DMS79 treated with DMSO at 0.1 percent for 48 hours (cell line): ENCODE results near the gene AHNAK2.
"Not testable (repeated sequence)": the region's sequence is repeated elsewhere in the genome, so short reads cannot be mapped to it uniquely, and the experiment has no call there.

Experiments
- DNase-seq: peaks from one replicate; lab custom pipeline; 2025; lab: John Stamatoyannopoulos, UW

AHNAK2 gene

DNA sequence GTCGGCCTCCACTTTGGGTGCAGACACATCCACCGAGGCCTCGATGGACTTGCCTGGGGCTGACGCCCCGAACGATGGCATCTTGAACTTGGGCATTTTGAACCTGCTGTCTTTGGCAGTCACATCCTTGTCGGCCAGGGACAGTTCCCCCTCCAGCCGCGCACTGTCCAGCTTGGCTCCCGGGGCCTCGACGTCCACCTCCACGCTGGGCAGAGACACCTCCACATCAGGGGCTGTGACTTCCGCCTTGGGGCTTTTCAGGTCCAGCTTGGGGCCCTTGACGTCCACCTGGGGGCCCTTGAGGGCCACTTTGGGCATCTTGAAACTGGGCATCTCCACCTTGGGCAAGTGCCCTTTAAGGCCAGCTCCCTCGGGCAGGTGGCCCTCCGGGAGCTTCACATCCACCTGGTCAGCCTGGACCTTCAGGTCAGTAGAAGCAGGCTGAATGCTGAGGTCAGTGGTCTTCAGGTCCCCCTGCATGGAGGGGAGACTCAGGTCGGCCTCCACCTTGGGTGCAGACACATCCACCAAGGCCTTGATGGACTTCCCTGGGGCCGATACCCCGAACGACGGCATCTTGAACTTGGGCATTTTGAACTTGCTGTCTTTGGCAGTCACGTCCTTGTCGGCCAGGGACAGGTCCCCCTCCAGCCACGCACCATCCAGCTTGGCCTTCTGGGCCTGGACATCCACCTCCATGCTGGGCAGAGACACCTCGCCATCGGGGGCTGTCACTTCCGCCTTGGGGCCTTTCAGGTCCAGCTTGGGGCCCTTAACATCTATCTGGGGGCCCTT, 26.1 kb downstream of the AHNAK2 start:
- not testable (repeated sequence) for DNase-seq

DNA sequence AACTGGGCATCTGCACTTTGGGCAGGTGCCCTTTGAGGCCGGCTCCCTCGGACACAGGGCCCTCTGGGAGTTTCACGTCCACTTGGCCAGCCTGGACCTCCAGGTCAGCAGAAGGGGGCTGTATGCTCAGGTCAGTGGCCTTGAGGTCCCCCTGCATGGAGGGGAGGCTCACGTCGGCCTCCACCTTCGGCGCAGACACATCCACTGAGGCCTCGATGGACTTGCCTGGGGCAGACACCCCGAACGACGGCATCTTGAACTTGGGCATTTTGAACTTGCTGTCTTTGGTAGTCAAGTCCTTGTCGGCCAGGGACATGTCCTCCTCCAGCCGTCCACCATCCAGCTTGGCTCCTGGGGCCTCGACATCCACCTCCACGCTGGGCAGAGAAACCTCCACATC, 27.5 kb downstream of the AHNAK2 start:
- not testable (repeated sequence) for DNase-seq

DNA sequence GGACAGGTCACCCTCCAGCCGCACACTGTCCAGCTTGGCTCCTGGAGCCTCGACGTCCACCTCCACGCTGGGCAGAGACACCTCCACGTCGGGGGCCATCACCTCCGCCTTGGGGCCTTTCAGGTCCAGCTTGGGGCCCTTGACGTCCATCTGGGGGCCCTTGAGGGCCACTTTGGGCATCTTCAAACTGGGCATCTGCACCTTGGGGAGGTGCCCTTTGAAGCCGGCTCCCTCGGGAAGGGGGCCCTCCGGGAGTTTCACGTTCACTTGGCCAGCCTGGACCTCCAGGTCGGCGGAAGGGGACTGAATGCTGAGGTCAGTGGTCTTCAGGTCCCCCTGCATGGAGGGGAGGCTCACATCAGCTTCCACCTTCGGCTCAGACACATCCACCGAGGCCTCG, 28.2 kb downstream of the AHNAK2 start:
- DNase-seq: no peak

DNA sequence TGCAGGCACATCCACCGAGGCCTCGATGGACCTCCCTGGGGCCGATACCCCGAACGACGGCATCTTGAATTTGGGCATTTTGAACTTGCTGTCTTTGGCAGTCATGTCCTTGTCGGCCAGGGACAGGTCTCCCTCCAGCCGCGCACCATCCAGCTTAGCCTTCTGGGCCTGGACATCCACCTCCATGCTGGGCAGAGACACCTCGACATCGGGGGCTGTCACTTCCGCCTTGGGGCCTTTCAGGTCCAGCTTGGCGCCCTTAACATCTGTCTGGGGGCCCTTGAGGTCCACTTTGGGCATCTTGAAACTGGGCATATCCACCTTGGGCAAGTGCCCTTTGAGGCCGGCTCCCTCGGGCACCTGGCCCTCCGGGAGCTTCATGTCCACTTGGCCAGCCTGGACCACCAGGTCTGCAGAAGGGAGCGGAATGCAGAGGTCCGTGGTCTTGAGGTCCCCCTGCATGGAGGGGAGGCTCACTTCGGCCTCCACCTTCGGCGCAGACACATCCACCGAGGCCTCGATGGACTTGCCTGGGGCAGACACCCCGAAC, 28.7 kb downstream of the AHNAK2 start:
- DNase-seq: not testable (repeated sequence)

DNA sequence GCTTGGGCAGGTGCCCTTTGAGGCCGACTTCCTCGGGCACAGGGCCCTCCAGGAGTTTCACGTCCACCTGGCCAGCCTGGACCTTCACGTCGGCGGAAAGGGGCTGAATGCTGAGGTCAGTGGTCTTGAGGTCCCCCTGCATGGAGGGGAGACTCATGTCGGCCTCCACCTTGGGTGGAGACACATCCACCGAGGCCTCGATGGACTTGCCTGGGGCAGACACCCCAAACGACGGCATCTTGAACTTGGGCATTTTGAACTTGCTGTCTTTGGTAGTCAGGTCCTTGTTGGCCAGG, 29.5 kb downstream of the AHNAK2 start:
- DNase-seq: no peak

DNA sequence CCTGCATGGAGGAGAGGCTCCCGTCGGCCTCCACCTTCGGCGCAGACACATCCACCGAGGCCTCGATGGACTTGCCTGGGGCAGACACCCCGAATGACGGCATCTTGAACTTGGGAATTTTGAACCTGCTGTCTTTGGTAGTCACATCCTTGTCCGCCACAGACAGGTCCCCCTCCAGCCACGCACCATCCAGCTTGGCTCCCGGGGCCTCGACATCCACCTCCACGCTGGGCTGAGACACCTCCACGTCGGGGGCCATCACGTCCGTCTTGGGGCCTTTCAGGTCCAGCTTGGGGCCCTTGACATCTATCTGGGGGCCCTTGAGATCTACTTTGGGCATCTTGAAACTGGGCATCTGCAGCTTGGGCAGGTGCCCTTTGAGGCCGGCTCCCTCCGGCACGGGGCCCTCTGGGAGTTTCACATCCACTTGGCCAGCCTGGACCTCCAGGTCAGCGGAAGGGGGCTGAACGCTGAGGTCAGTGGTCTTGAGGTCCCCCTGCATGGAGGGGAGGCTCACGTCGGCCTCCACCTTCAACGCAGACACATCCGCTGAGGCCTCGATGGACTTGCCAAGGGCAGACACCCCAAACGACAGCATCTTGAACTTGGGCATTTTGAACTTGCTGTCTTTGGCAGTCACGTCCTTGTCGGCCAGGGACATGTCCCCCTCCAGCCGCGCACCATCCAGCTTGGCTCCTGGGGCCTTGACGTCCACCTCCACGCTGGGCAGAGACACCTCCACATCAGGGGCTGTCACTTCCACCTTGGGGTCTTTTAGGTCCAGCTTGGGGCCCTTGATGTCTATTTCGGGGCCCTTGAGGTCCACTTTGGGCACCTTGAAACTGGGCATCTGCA, 30.1 kb downstream of the AHNAK2 start:
- DNase-seq: not testable (repeated sequence)

DNA sequence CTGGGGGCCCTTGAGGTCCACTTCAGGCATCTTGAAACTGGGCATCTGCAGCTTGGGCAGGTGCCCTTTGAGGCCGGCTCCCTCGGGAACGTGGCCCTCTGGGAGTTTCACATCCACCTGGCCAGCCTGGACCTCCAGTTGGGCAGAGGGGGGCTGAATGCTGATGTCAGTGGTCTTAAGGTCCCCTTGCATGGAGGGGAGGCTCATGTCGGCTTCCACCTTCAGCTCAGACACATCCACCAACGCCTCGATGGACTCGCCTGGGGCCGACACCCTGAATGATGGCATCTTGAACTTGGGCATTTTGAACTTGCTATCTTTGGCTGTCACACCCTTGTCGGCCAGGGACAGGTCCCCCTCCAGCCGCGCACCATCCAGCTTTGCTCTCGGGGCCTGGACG, 31.0 kb downstream of the AHNAK2 start:
- not testable (repeated sequence) for DNase-seq

DNA sequence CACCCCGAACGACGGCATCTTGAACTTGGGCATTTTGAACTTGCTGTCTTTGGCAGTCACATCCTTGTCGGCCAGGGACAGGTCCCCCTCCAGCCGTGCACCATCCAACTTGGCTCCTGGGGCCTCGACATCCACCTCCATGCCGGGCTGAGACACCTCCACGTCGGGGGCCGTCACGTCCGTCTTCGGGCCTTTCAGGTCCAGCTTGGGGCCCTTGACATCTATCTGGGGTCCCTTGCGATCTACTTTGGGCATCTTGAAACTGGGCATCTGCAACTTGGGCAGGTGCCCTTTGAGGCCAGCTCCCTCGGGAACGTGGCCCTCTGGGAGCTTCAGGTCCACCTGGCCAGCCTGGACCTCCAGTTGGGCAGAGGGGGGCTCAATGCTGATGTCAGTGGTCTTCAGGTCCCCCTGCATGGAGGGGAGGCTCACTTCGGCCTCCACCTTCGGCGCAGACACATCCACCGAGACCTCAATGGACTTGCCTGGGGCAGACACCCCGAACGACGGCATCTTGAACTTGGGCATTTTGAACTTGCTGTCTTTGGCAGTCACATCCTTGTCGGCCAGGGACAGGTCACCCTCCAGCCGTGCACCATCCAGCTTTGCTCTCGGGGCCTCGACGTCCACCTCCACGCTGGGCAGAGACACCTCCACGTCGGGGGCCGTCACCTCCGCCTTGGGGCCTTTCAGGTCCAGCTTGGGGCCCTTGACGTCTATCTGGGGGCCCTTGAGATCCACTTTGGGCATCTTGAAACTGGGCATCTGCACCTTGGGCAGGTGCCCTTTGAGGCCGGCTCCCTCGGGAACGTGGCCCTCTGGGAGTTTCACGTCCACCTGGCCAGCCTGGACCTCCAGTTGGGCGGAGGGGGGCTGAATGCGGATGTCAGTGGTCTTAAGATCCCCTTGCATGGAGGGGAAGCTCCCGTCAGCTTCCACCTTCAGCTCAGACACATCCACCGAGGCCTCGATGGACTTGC, 31.9 kb downstream of the AHNAK2 start:
- DNase-seq: not testable (repeated sequence)

DNA sequence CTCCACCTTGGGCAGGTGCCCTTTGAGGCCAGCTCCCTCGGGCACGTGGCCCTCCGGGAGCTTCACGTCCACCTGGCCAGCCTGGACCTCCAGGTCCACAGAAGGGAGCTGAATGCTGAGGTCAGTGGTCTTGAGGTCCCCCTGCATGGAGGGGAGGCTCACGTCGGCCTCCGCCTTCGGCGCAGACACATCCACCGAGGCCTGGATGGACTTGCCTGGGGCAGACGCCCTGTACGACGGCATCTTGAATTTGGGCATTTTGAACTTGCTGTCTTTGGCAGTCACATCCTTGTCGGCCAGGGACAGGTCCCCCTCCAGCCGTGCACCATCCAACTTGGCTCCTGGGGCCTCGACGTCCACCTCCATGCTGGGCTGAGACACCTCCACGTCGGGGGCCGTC, 32.9 kb downstream of the AHNAK2 start:
- DNase-seq: not testable (repeated sequence)

DNA sequence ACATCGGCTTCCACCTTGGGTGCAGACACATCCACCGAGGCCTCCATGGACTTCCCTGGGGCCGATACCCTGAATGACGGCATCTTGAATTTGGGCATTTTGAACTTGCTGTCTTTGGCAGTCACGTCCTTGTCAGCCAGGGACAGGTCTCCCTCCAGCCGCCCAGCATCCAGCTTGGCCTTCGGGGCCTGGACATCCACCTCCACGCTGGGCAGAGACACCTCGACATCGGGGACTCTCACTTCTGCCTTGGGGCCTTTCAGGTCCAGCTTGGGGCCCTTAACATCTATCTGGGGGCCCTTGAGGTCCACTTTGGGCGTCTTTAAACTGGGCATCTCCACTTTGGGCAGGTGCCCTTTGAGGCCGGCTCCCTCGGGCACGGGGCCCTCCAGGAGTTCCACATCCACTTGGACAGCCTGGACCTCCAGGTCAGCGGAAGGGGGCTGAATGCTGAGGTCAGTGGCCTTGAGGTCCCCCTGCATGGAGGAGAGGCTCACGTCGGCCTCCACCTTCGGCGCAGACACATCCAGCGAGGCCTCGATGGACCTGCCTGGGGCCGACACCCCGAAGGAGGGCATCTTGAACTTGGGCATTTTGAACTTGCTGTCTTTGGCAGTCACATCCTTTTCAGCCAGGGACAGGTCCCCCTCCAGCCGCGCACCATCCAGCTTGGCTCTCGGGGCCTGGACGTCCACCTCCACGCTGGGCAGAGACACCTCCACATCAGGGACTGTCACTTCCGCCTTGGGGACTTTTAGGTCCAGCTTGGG, 33.6 kb downstream of the AHNAK2 start:
- DNase-seq: not testable (repeated sequence)

DNA sequence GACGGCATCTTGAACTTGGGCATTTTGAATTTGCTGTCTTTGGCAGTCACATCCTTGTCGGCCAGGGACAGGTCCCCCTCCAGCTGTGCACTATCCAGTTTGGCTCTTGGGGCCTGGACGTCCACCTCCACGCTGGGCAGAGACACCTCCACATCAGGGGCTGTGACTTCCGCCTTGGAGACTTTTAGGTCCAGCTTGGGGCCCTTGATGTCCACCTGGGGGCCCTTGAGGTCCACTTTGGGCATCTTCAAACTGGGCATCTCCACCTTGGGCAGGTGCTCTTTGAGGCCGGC, 34.2 kb downstream of the AHNAK2 start:
- DNase-seq: not testable (repeated sequence)

DNA sequence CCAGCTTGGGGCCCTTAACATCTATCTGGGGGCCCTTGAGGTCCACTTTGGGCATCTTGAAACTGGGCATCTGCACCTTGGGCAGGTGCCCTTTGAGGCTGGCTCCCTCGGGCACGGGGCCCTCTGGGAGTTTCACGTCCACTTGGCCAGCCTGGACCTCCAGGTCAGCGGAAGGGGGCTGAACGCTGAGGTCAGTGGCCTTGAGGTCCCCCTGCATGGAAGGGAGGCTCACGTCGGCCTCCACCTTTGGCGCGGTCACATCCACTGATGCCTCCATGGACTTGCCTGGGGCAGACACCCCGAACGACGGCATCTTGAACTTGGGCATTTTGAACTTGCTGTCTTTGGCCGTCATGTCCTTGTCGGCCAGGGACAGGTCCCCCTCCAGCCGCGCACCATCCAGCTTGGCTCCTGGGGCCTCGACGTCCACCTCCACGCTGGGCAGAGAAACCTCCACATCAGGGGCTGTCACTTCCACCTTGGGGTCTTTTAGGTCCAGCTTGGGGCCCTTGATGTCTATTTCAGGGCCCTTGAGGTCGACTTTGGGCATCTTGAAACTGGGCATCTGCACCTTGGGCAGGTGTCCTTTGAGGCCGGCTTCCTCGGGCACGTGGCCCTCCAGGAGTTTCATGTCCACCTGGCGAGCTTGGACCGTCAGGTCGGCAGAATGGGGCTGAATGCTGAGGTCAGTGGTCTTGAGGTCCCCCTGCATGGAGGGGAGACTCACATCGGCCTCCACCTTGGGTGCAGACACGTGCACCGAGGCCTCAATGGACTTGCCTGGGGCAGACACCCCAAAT, 34.8 kb downstream of the AHNAK2 start:
- not testable (repeated sequence) for DNase-seq

DNA sequence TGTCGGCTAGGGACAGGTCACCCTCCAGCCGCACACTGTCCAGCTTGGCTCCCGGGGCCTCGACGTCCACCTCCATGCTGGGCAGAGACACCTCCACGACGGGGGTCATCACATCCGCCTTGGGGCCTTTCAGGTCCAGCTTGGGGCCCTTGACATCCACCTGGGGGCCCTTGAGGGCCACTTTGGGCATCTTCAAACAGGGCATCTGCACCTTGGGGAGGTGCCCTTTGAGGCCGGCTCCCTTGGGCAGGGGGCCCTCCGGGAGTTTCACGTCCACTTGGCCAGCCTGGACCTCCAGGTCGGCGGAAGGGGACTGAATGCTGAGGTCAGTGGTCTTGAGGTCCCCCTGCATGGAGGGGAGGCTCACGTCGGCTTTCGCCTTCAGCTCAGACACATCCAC, 35.6 kb downstream of the AHNAK2 start:
- no peak for DNase-seq

DNA sequence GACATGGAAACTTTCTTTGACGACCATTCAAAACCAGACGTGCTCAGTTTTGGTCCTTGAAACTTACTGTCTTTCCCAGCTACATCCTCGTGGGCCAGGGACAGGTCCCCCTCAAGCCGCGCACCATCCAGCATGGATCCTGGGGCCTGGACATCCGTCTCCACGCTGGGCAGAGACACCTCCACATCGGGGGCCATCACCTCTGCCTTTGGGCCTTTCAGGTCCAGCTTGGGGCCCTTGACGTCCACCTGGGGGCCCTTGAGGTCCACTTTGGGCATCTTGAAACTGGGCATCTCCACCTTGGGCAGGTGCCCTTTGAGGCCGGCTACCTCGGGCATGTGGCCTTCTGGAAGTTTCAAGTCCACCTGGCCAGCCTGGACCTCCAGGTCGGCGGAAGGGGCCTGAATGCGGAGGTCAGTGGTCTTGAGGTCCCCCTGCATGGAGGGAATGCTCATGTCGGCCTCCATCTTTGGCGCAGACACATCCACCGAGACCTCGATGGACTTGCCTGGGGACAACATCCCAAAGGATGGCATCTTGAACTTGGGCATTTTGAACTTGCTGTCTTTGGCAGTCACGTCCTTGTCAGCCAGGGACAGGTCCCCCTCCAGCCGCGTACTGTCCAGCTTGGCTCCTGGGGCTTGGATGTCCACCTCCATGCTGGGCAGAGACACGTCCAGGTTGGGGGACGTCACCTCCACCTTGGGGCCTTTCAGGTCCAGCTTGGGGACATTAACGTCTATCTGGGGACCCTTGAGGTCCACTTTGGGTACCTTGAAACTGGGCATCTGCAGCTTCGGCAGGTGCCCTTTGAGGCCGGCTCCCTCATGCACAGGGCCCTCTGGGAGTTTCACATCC, 36.4 kb downstream of the AHNAK2 start:
- no peak for DNase-seq

DNA sequence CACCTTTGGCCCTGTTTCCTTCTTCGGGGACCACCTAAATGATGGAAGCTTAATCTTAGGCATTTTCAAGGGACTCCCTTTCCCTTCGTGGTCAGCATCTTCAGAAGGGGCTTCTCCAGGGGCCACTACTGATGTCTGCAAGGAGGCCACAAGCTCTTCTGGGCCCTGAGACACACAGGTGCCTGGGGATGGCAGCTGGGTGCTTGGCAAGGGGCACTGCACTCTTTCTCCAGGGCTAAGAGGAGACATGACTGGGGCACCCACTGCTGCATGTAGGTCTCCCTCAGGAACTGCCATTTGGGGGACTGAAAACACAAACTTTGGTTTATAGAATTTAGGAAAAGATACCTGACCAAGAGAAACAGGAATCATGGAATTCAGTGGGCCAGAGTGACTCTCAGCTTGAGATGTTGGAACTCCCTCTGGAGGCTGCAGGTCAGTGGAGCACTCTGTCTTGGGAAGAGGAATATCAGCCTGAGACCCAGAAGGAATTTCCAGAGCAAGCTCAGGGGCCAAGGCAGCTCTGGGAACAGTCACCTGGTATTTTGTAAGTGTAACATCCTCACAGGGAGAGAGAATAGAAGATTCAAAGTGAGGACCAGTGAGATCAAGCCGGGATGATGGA, 37.5 kb downstream of the AHNAK2 start:
- DNase-seq: no peak

DNA sequence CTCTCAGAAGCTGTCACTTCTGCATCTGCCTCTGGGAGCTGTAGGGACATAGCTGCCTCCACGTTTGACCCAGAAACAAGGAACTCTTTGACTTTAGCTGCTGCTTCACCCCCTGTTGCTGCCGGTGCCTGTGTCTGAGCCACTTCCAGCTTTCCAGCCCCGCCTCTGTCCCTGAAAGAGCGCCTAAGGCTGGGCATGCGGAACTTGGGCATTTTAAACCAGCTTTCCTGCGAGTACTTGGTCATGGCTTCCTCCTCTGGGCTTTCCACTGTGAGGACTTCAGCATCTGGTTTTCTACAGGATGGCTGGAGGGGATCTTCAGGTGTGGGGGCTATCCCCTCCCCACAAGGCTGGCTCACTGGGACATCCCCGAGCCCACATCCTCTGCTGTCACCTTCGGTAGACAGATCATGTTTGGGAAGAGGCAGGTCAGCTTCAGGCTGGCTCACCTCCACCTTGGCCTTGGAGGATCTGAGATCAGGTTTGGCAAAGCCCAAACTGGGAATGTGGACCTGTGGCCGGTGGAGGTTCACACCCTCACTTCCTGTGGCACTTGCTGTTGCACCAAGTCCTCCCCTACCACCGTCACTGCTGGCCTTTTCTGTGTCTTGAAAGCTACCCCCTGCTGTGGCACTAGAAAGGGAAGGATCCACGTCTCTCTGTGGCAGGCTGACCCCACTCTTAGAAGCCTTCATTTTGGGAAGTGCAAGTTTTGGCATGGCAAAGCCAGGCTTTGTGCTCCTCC, 38.3 kb downstream of the AHNAK2 start:
- no peak for DNase-seq

DNA sequence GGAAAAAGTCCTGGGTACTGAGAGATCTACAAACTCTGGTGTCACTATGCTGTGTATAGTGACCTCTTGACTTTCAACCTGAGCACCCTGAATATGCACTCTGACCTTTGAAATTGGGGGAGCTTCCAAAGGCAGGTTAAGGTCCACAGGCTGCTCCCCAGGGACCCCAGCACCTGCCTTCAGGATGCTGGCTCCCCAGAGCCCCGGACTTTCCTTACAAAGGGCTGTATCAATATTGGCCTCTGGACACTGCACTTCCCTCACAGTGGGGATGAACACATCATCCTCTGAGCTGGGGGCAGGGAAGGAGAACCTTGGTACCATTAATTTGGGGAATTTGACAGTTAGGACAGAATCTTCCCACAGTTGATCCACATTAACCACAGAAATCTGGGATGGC, 39.2 kb downstream of the AHNAK2 start:
- DNase-seq: no peak

DNA sequence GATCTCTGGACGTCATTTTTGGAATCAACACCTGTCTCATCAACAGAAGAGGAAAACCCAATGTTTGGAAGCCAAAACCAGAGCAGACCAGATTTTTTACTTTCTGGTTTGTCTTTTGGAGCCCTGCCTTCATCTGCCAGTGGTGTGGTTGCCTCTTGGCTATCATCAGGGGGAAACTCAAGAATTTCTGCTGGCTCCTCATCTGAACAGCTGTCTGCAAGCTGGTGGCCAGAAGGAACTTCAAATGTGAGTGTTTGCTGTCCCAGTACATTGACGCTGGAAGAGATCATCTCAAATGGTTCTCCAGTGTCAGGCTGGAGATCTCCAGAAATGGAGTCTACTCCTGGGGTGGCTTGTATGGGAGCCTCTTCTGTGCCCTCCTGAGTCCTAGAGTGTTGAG, 39.7 kb downstream of the AHNAK2 start:
- no peak for DNase-seq
